Liver (tissue), 9 donors: ENCODE measurements around the gene ZNF614. TPM values are rescaled to one million over a fixed set of nuclear protein-coding genes. Genes with fewer than 3 reads are reported as not detected.

Experiments
- DNase-seq: peaks from one replicate; pipeline ENCODE4 v3.0.0-alpha.2; 2017; ENCODE audit warnings: low spot score
- H3K27ac ChIP-seq, 2 donors: one replicate each; pipeline ENCODE4 v1.7.0; 2013; ENCODE audit warnings: inconsistent platforms in 2 of 2, low read length in 2 of 2, control low read depth in 1 of 2, low read depth in 1 of 2, mild to moderate bottlenecking in 1 of 2
- H3K27me3 ChIP-seq, 4 donors: one replicate each; pipeline versions ENCODE4 v1.6.1 to v1.7.0; 2013; ENCODE audit warnings: low read length in 3 of 4, inconsistent platforms in 1 of 4, mild to moderate bottlenecking in 1 of 4, moderate library complexity in 1 of 4; ENCODE audit not compliant: control insufficient read depth in 4 of 4, insufficient read depth in 4 of 4
- H3K36me3 ChIP-seq, 4 donors: one replicate each; pipeline versions ENCODE4 v1.6.1 to v1.7.0; 2013; ENCODE audit warnings: low read length in 3 of 4, mild to moderate bottlenecking in 3 of 4, low read depth in 1 of 4, moderate library complexity in 1 of 4; ENCODE audit not compliant: control insufficient read depth in 4 of 4, insufficient read depth in 3 of 4
- H3K4me1 ChIP-seq, 4 donors: one replicate each; pipeline versions ENCODE4 v1.6.1 to v1.7.0; 2013; ENCODE audit warnings: low read length in 3 of 4, mild to moderate bottlenecking in 3 of 4, moderate library complexity in 1 of 4; ENCODE audit not compliant: control insufficient read depth in 4 of 4, insufficient read depth in 4 of 4
- H3K4me3 ChIP-seq, 3 donors: one replicate each; pipeline versions ENCODE4 v1.6.1 to v1.7.0; 2013; ENCODE audit warnings: low read length in 3 of 3, control low read depth in 1 of 3, low read depth in 1 of 3, mild to moderate bottlenecking in 1 of 3
- H3K9ac ChIP-seq, 2 donors: one replicate each; pipeline ENCODE4 v1.7.0; 2013; ENCODE audit warnings: low read length in 2 of 2, mild to moderate bottlenecking in 2 of 2, moderate library complexity in 2 of 2, control low read depth in 1 of 2, low read depth in 1 of 2
- H3K9me3 ChIP-seq, 4 donors: one replicate each; pipeline versions ENCODE4 v1.6.1 to v1.7.0; 2013; ENCODE audit warnings: low read length in 3 of 4; ENCODE audit not compliant: control insufficient read depth in 4 of 4
- EGR1 ChIP-seq, 2 donors: IDR thresholded peaks; 2 replicates each; pipeline ENCODE4 v1.6.1; 2016 to 2018; ENCODE audit warnings: antibody characterized with exemption in 2 of 2, low read depth in 2 of 2
- FOXA2 ChIP-seq: IDR thresholded peaks from 2 replicates; pipeline ENCODE4 v1.6.1; 2016; ENCODE audit warnings: antibody characterized with exemption
- GABPA ChIP-seq, 2 donors: IDR thresholded peaks in 1 of 2; conservative IDR thresholded peaks in 1 of 2; 2 replicates each; pipeline ENCODE4 v1.6.1; 2016; ENCODE audit warnings: antibody characterized with exemption in 2 of 2, mild to moderate bottlenecking in 1 of 2, moderate library complexity in 1 of 2
- HNF4A ChIP-seq, 2 donors: conservative IDR thresholded peaks; 2 replicates each; pipeline ENCODE4 v1.6.1; 2016; ENCODE audit warnings: antibody characterized with exemption in 2 of 2, mild to moderate bottlenecking in 2 of 2
- HNF4G ChIP-seq: IDR thresholded peaks from 2 replicates; pipeline ENCODE4 v1.6.1; 2016; ENCODE audit warnings: antibody characterized with exemption
- JUND ChIP-seq, 2 donors: IDR thresholded peaks; 2 replicates each; pipeline ENCODE4 v1.6.1; 2016; ENCODE audit warnings: antibody characterized with exemption in 2 of 2
- MAX ChIP-seq: IDR thresholded peaks from 2 replicates; pipeline ENCODE4 v1.6.1; 2016; ENCODE audit warnings: antibody characterized with exemption
- NR2F2 ChIP-seq: IDR thresholded peaks from 2 replicates; pipeline ENCODE4 v1.6.1; 2016; ENCODE audit warnings: antibody characterized with exemption
- RAD21 ChIP-seq, 2 donors: IDR thresholded peaks; 2 replicates each; pipeline ENCODE4 v1.6.1; 2016; ENCODE audit warnings: antibody characterized with exemption in 2 of 2, mild to moderate bottlenecking in 2 of 2
- REST ChIP-seq: IDR thresholded peaks from 2 replicates; pipeline ENCODE4 v1.6.1; 2016; ENCODE audit warnings: antibody characterized with exemption, mild to moderate bottlenecking
- RXRA ChIP-seq, 2 donors: IDR thresholded peaks; 2 replicates each; pipeline ENCODE4 v1.6.1; 2017 to 2018; ENCODE audit warnings: antibody characterized with exemption in 2 of 2, mild to moderate bottlenecking in 1 of 2
- SP1 ChIP-seq: IDR thresholded peaks from 2 replicates; pipeline ENCODE4 v1.6.1; 2018; ENCODE audit warnings: antibody characterized with exemption, mild to moderate bottlenecking
- TAF1 ChIP-seq: conservative IDR thresholded peaks from 2 replicates; pipeline ENCODE4 v1.6.1; 2016; ENCODE audit warnings: antibody characterized with exemption, mild to moderate bottlenecking
- YY1 ChIP-seq: IDR thresholded peaks from 2 replicates; pipeline ENCODE4 v1.6.1; 2016; ENCODE audit warnings: antibody characterized with exemption, mild to moderate bottlenecking
- WGBS: extraction: QIAGEN DNeasy Blood & Tissue Kit; methylation state at CpG from one replicate; pipeline ENCODE4 v1.1.7; 2013; 5-methylcytosine and 5-hydroxymethylcytosine counted together
- polyA plus RNA-seq, 2 donors: library from polyadenylated mRNA; stranded (reverse) in 1 of 2; unstranded in 1 of 2; fragments of 200-250 nt in 1 of 2; fragments of >200 nt in 1 of 2; fragmentation: Nextera tagmentation in 1 of 2; extraction: Ambion mirVana in 1 of 2; gene quantifications; one replicate each; pipeline versions ENCODE4 v1.2.1 to v1.2.3, GENCODE V29; 2013 to 2015
- total RNA-seq, 2 donors: library from RNA; depleted of rRNA; stranded (reverse); fragments of >200 nt; gene quantifications; one replicate each; pipeline ENCODE4 v1.2.3, GENCODE V29; 2014
- TF ChIP-seq, protein P1 (sequence below): IDR thresholded peaks from 2 replicates; pipeline ENCODE4 v1.6.1; 2016; ENCODE audit warnings: antibody characterized with exemption
- TF ChIP-seq, protein P2 (sequence below): fragments of 150-350 bp; IDR thresholded peaks from 2 replicates; pipeline ENCODE4 v1.5.1; 2017; ENCODE audit warnings: improper control_type of control experiment, low read depth, low read length; ENCODE audit not compliant: missing input control
- TF ChIP-seq, protein P3 (sequence below): IDR thresholded peaks from 2 replicates; pipeline ENCODE4 v1.6.1; 2016; ENCODE audit warnings: antibody characterized with exemption
- donor health status: healthy.
- donor health status: healthy.
- donor health status: healthy.
- donor health status: healthy.
- donor health status: healthy.

ZNF614 gene
- total and polyA plus RNA-seq, 4 donors = 1.1 to 4.7 (median 1.7) TPM

DNA sequence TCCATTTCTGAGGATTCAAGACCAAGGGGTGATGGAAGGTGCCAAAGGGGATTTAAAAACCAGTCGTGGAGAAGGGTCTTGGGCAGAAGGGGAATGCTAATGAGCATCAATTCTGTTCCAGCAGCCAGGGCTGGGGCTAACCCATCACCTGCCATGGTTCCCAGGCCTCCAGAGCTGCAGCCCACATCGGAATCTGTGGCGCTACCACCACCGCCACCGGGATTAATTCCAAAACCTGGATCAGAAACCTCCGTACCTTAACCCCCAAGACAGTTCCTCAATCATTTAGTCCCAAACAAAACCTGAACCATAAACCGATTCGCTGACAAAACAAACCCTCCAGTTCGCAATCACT lies 20.8 kb downstream of the ZNF614 start:
- no peak for DNase-seq
- no peaks in the 10 kb centered on the region for H3K27me3 ChIP-seq
- peaks cover 2 to 14% (median 12%) of the 10 kb centered on the region in 4 donors for H3K36me3 ChIP-seq
- 7% methylated on average over 9 of the region's 9 CpGs for WGBS
- TF ChIP-seq RXRA (IDR thresholded peaks at IDR 0.05) (no peak), RAD21 (IDR thresholded peaks at IDR 0.05) (no peak), FOXA2 (no peak), YY1 (no peak), JUND (IDR thresholded peaks at IDR 0.05) (no peak), HNF4G (no peak), MAX (no peak)
- TF ChIP-seq, protein P1, sequence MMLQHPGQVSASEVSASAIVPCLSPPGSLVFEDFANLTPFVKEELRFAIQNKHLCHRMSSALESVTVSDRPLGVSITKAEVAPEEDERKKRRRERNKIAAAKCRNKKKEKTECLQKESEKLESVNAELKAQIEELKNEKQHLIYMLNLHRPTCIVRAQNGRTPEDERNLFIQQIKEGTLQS = no peak
- H3K27ac ChIP-seq = peak overlapping the region; percentile 76 to 81
- H3K4me1 ChIP-seq = peaks cover 0 to 13% (median 5%) of the 10 kb centered on the region in 4 donors
- H3K9ac ChIP-seq = peak overlapping the region; percentile 82 to 85
- H3K9me3 ChIP-seq = peaks cover 17 to 41% (median 21%) of the 10 kb centered on the region in 4 donors
- peak overlapping the region; percentile 77 to 98 (median 83) for H3K4me3 ChIP-seq

DNA sequence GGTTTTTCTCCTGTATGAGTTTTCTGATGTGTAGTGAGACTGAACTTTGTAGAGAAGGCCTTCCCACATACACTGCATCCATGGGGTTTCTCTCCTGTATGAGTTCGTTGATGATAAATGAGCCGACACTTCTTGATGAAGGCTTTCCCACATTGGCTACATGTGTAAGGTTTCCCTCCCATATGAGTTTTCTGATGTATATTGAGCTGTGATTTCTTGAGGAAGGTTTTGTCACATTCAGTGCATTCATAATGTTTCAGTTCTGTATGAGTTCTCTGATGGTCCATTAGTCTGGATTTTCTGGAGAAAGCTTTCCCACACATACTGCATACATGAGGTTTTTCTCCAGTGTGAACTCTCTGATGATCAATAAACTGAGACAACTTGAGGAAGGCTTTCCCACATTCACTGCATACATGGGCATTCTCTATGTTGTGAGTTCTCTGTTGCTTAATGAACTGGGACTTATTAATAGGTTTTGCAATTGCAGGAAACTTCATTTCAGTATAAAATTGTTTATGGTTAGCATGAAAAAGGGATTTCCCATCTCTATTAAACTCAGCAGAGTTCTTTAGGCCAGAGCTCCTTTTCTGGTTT lies 34.0 kb downstream of the ZNF614 start:
- Histone ChIP-seq H3K27ac (no peak overlapping the region), H3K9ac (no peak overlapping the region), H3K36me3 (peaks cover 15 to 62% (median 55%) of the 10 kb centered on the region in 4 donors), H3K27me3 (no peaks in the 10 kb centered on the region), H3K9me3 (peaks cover 48 to 89% (median 64%) of the 10 kb centered on the region in 4 donors), H3K4me1 (no peaks in the 10 kb centered on the region), H3K4me3 (peak overlapping the region in 2 of 3 donors; percentile 50 to 61)
- DNase-seq = no peak
- TF ChIP-seq NR2F2 (no peak), RXRA (IDR thresholded peaks at IDR 0.05) (no peak), YY1 (no peak), RAD21 (IDR thresholded peaks at IDR 0.05) (no peak), TAF1 (no peak), GABPA (IDR thresholded peaks at IDR 0.05 in 1 of 2, conservative IDR thresholded peaks at IDR 0.05 in 1 of 2) (no peak), HNF4G (no peak), SP1 (no peak), HNF4A (conservative IDR thresholded peaks at IDR 0.05) (no peak), REST (no peak), EGR1 (IDR thresholded peaks at IDR 0.05; ENCODE audit: low read depth in 2 of 2) (no peak), MAX (no peak), JUND (IDR thresholded peaks at IDR 0.05) (no peak), FOXA2 (no peak)
- TF ChIP-seq, protein P2, sequence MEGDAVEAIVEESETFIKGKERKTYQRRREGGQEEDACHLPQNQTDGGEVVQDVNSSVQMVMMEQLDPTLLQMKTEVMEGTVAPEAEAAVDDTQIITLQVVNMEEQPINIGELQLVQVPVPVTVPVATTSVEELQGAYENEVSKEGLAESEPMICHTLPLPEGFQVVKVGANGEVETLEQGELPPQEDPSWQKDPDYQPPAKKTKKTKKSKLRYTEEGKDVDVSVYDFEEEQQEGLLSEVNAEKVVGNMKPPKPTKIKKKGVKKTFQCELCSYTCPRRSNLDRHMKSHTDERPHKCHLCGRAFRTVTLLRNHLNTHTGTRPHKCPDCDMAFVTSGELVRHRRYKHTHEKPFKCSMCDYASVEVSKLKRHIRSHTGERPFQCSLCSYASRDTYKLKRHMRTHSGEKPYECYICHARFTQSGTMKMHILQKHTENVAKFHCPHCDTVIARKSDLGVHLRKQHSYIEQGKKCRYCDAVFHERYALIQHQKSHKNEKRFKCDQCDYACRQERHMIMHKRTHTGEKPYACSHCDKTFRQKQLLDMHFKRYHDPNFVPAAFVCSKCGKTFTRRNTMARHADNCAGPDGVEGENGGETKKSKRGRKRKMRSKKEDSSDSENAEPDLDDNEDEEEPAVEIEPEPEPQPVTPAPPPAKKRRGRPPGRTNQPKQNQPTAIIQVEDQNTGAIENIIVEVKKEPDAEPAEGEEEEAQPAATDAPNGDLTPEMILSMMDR = no peak
- TF ChIP-seq, protein P1 = no peak
- TF ChIP-seq, protein P3, sequence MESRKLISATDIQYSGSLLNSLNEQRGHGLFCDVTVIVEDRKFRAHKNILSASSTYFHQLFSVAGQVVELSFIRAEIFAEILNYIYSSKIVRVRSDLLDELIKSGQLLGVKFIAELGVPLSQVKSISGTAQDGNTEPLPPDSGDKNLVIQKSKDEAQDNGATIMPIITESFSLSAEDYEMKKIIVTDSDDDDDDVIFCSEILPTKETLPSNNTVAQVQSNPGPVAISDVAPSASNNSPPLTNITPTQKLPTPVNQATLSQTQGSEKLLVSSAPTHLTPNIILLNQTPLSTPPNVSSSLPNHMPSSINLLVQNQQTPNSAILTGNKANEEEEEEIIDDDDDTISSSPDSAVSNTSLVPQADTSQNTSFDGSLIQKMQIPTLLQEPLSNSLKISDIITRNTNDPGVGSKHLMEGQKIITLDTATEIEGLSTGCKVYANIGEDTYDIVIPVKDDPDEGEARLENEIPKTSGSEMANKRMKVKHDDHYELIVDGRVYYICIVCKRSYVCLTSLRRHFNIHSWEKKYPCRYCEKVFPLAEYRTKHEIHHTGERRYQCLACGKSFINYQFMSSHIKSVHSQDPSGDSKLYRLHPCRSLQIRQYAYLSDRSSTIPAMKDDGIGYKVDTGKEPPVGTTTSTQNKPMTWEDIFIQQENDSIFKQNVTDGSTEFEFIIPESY = no peak
- 97% methylated on average over 2 of the region's 2 CpGs for WGBS
